ENCODE measurements around the gene EDRF1. TPM values are rescaled to one million over a fixed set of nuclear protein-coding genes. Genes with fewer than 3 reads are reported as not detected.

EDRF1 gene
- total and polyA plus RNA-seq, 10 of the 15 experiments (the other 5 are each of a cell fraction or from before 2014, with no cell fraction given) = 16.8 to 99.7 (median 42.9) TPM

GRCh38 chr10:125757742-125758141 is 38.2 kb downstream of the EDRF1 start:
- H4K20me1 ChIP-seq (ENCODE audit: control insufficient read depth, insufficient read depth) = no peaks in the 10 kb centered on the region; the same call in 1 of the 2 replicates
- SMC1A ChIA-PET (ENCODE audit: uncharacterized antibody, unreplicated experiment) = interaction anchor here (1.2 kb wide), 1 partner anchor 11 kb away, joined by 3 read pairs; no protein-coding TSS in a partner anchor
- no peaks in the 10 kb centered on the region for H3K4me1 ChIP-seq (ENCODE audit: control insufficient read depth, insufficient read depth, low read length)
- no peaks in the 10 kb centered on the region for H3K79me2 ChIP-seq (ENCODE audit: control insufficient read depth, insufficient read depth, low read length)
- RAD21 ChIA-PET (ENCODE audit: unreplicated experiment) = no interaction called here
- no peak overlapping the region for H3K4me2 ChIP-seq (ENCODE audit: control insufficient read depth, insufficient read depth)
- no peak overlapping the region for H3K4me3 ChIP-seq
- H3K27me3 ChIP-seq (replicated peaks in 1 of 2; ENCODE audit: control insufficient read depth in 2 of 2, insufficient read depth in 2 of 2, low read length in 1 of 2) = no peaks in the 10 kb centered on the region
- TF ChIP-seq KAT2A (conservative IDR thresholded peaks at IDR 0.05; ENCODE audit: control insufficient read depth, low read depth, low read length) = no peak
- TF ChIP-seq ESRRA (IDR thresholded peaks at IDR 0.05; ENCODE audit: low read length) = no peak
- no peak for TF ChIP-seq E4F1 (IDR thresholded peaks at IDR 0.05; ENCODE audit: borderline replicate concordance, partially characterized antibody)
- TF ChIP-seq ASH2L (IDR thresholded peaks at IDR 0.05; ENCODE audit: borderline replicate concordance, low read depth) = no peak
- H2AFZ ChIP-seq (ENCODE audit: control insufficient read depth, low read depth, low read length) = no peak overlapping the region
- intact Hi-C loops (cut with micrococcal nuclease; ENCODE audit: unreplicated experiment) = no loop called here
- POLR2A ChIA-PET = no interaction called here
- FAIRE-seq = no peak
- DNase-seq (ENCODE audit: low read depth, low spot score) = no peak
- BruUV-seq (replicated peaks) = no TSS peak
- CTCF ChIA-PET = no interaction called here
- ATAC-seq = no peak
- in situ Hi-C loops (cut with MboI) = no loop called here
- H3K36me3 ChIP-seq (ENCODE audit: control insufficient read depth in 2 of 2, insufficient read depth in 2 of 2, low read length in 1 of 2) = peaks cover 11 to 63% of the 10 kb centered on the region in 2 experiments
- 100% methylated on average over 4 of the region's 4 CpGs for whole genome bisulfite sequencing (ENCODE audit: insufficient coverage, insufficient replicate concordance, low lambda C conversion rate, missing lambda C conversion rate)
- H3K27ac ChIP-seq (ENCODE audit: control insufficient read depth, insufficient read depth) = no peak overlapping the region
- no peak overlapping the region for H3K9ac ChIP-seq (ENCODE audit: control insufficient read depth, insufficient read depth, low read length)
- H3K9me3 ChIP-seq (replicated peaks; ENCODE audit: control insufficient read depth, insufficient read depth, low read length) = no peaks in the 10 kb centered on the region

- no peak for FAIRE-seq
- 92% methylated on average over 1 of the region's 1 CpG for WGBS (ENCODE audit: insufficient coverage, insufficient replicate concordance, low lambda C conversion rate, missing lambda C conversion rate)
- SMC1A ChIA-PET (ENCODE audit: uncharacterized antibody, unreplicated experiment) = no interaction called here
- TF ChIP-seq MYC (IDR thresholded peaks at IDR 0.05; ENCODE audit: insufficient read depth, insufficient read length, insufficient replicate concordance, low read length, severe bottlenecking) (no peak), JUNB (IDR thresholded peaks at IDR 0.05) (no peak), MYB (IDR thresholded peaks at IDR 0.05; ENCODE audit: borderline replicate concordance, low read depth, low read length) (no peak), PAX5 (IDR thresholded peaks at IDR 0.05; ENCODE audit: borderline replicate concordance, low read depth, low read length) (no peak), JUND (IDR thresholded peaks at IDR 0.05; ENCODE audit: low read depth, low read length) (no peak), ZBTB11 (CRISPR knock-in tag; IDR thresholded peaks at IDR 0.05) (no peak), IRF3 (IDR thresholded peaks at IDR 0.05) (no peak)
These were observed 42.5 kb downstream of the EDRF1 start for GRCh38 chr10:125761961-125762360.

More at GRCh38 chr10:125761961-125762360, 42.5 kb downstream of the EDRF1 start:
- DNase-seq (ENCODE audit: low read depth, low spot score) (no peak), ATAC-seq (no peak)
- RAD21 ChIA-PET (ENCODE audit: unreplicated experiment) = no interaction called here
- Histone ChIP-seq H3K36me3 (ENCODE audit: control insufficient read depth in 2 of 2, insufficient read depth in 2 of 2, low read length in 1 of 2) (peaks cover 12 to 50% of the 10 kb centered on the region in 2 experiments), H3K4me3 (no peak overlapping the region), H3K4me2 (ENCODE audit: control insufficient read depth, insufficient read depth) (no peak overlapping the region), H4K20me1 (ENCODE audit: control insufficient read depth, insufficient read depth) (no peaks in the 10 kb centered on the region; the same call in 1 of the 2 replicates), H3K79me2 (ENCODE audit: control insufficient read depth, insufficient read depth, low read length) (no peaks in the 10 kb centered on the region), H3K27ac (ENCODE audit: control insufficient read depth, insufficient read depth) (no peak overlapping the region), H3K9me3 (replicated peaks; ENCODE audit: control insufficient read depth, insufficient read depth, low read length) (no peaks in the 10 kb centered on the region), H3K27me3 (replicated peaks in 1 of 2; ENCODE audit: control insufficient read depth in 2 of 2, insufficient read depth in 2 of 2, low read length in 1 of 2) (no peaks in the 10 kb centered on the region), H3K4me1 (ENCODE audit: control insufficient read depth, insufficient read depth, low read length) (no peaks in the 10 kb centered on the region), H2AFZ (ENCODE audit: control insufficient read depth, low read depth, low read length) (no peak overlapping the region), H3K9ac (ENCODE audit: control insufficient read depth, insufficient read depth, low read length) (no peak overlapping the region)
- in situ Hi-C loops (cut with MboI) = no loop called here
- CTCF ChIA-PET = no interaction called here
- intact Hi-C loops (cut with micrococcal nuclease; ENCODE audit: unreplicated experiment) = no loop called here
- no TSS peak for BruUV-seq (replicated peaks)
- POLR2A ChIA-PET = interaction anchor here (0.5 kb wide), 1 partner anchor 24 kb away, joined by 4 read pairs; no protein-coding TSS in a partner anchor

All from GM12878 (cell line).